Mesenchymal stem cell (in vitro differentiated cells and primary cell): ENCODE results near the gene ANKRD31.

ENCODE experiments used
- DNase-seq: peaks from one replicate; pipeline ENCODE4 v3.0.0-alpha.2; 2013
- H2AFZ ChIP-seq: one replicate; pipeline ENCODE4 v1.6.1; 2013; ENCODE audit warnings: low read depth, mild to moderate bottlenecking, control low read depth, inconsistent platforms, low read length, moderate library complexity
- H2AK5ac ChIP-seq: 2 replicates; pipeline ENCODE4 v1.6.1; 2013; ENCODE audit warnings: low read length, moderate library complexity, mild to moderate bottlenecking, inconsistent platforms; ENCODE audit not compliant: severe bottlenecking
- H2BK120ac ChIP-seq: one replicate; pipeline ENCODE4 v1.6.1; 2013; ENCODE audit warnings: low read depth, mild to moderate bottlenecking, inconsistent platforms, low read length, moderate library complexity
- H2BK12ac ChIP-seq, 2 experiments: one replicate each; pipeline ENCODE4 v1.6.1; 2013; ENCODE audit warnings: inconsistent platforms in 2 of 2, low read length in 2 of 2, mild to moderate bottlenecking in 2 of 2, moderate library complexity in 2 of 2, control low read depth in 1 of 2
- H2BK15ac ChIP-seq: one replicate; pipeline ENCODE4 v1.6.1; 2013; ENCODE audit warnings: mild to moderate bottlenecking, low read depth, inconsistent platforms; ENCODE audit not compliant: poor library complexity, severe bottlenecking
- H2BK5ac ChIP-seq: 2 replicates; pipeline ENCODE4 v1.6.1; 2013; ENCODE audit warnings: low read depth, mild to moderate bottlenecking, low read length, control low read depth, inconsistent platforms; ENCODE audit not compliant: poor library complexity, severe bottlenecking
- H3K14ac ChIP-seq, 2 experiments: one replicate each; pipeline ENCODE4 v1.6.1; 2013; ENCODE audit warnings: inconsistent platforms in 2 of 2, low read length in 2 of 2, control low read depth in 1 of 2, mild to moderate bottlenecking in 1 of 2, moderate library complexity in 1 of 2
- H3K18ac ChIP-seq, 2 experiments: one replicate each; pipeline ENCODE4 v1.6.1; 2013; ENCODE audit warnings: inconsistent platforms in 2 of 2, low read length in 2 of 2, control low read depth in 1 of 2, low read depth in 1 of 2, mild to moderate bottlenecking in 1 of 2
- H3K23ac ChIP-seq, 2 experiments: one replicate each; pipeline ENCODE4 v1.6.1; 2013; ENCODE audit warnings: inconsistent platforms in 2 of 2, low read length in 2 of 2, mild to moderate bottlenecking in 2 of 2, moderate library complexity in 2 of 2, control low read depth in 1 of 2
- H3K27ac ChIP-seq: 2 replicates; pipeline ENCODE4 v1.5.1; 2013; ENCODE audit warnings: mild to moderate bottlenecking, moderate library complexity, low read length, control low read depth, inconsistent platforms; ENCODE audit not compliant: poor library complexity, severe bottlenecking
- H3K27me3 ChIP-seq, 2 experiments: 2 replicates each; pipeline versions ENCODE4 v1.6.1 to v1.7.0; 2013; ENCODE audit warnings: low read length in 2 of 2, mild to moderate bottlenecking in 2 of 2, moderate library complexity in 2 of 2, control low read depth in 1 of 2, inconsistent platforms in 1 of 2; ENCODE audit not compliant: control insufficient read depth in 1 of 2, insufficient read depth in 1 of 2
- H3K36me3 ChIP-seq, 2 experiments: 2 replicates each; pipeline versions ENCODE4 v1.6.1 to v1.7.0; 2013; ENCODE audit warnings: low read length in 2 of 2, control low read depth in 1 of 2, inconsistent platforms in 1 of 2, low read depth in 1 of 2, mild to moderate bottlenecking in 1 of 2; ENCODE audit not compliant: insufficient read depth in 2 of 2, control insufficient read depth in 1 of 2
- H3K4ac ChIP-seq, 2 experiments: one replicate each; pipeline ENCODE4 v1.6.1; 2013; ENCODE audit warnings: inconsistent platforms in 2 of 2, low read length in 2 of 2, mild to moderate bottlenecking in 2 of 2, moderate library complexity in 2 of 2, control low read depth in 1 of 2, low read depth in 1 of 2
- H3K4me1 ChIP-seq: 2 replicates; pipeline ENCODE4 v1.6.1; 2013; ENCODE audit warnings: low read depth, low read length, control low read depth; ENCODE audit not compliant: control insufficient read depth, insufficient read depth
- H3K4me2 ChIP-seq: 2 replicates; pipeline ENCODE4 v1.6.1; 2013; ENCODE audit warnings: low read length, mild to moderate bottlenecking, inconsistent platforms; ENCODE audit not compliant: poor library complexity, severe bottlenecking
- H3K4me3 ChIP-seq, 2 experiments: 2 replicates each; pipeline versions ENCODE4 v1.5.1 to v1.7.0; 2013; ENCODE audit warnings: low read length in 2 of 2, mild to moderate bottlenecking in 2 of 2, control low read depth in 1 of 2, low read depth in 1 of 2; ENCODE audit not compliant: insufficient read depth in 1 of 2
- H3K79me1 ChIP-seq: replicated peaks from 2 replicates; pipeline ENCODE4 v1.6.1; 2013; ENCODE audit warnings: mild to moderate bottlenecking, control low read depth, low read length, inconsistent platforms; ENCODE audit not compliant: poor library complexity, severe bottlenecking
- H3K9ac ChIP-seq: 2 replicates; pipeline ENCODE4 v1.7.0; 2013; ENCODE audit warnings: mild to moderate bottlenecking, low read length, moderate library complexity
- H3K9me3 ChIP-seq: 2 replicates; pipeline ENCODE4 v1.7.0; 2013; ENCODE audit warnings: mild to moderate bottlenecking, low read length; ENCODE audit not compliant: control insufficient read depth
- H4K8ac ChIP-seq: one replicate; pipeline ENCODE4 v1.6.1; 2013; ENCODE audit warnings: inconsistent platforms, mild to moderate bottlenecking, low read length, moderate library complexity
- H4K91ac ChIP-seq: one replicate; pipeline ENCODE4 v1.6.1; 2013; ENCODE audit warnings: mild to moderate bottlenecking, low read length, inconsistent platforms
- WGBS: methylation state at CpG from one replicate; pipeline ENCODE4 v1.1.7; 2013; ENCODE audit warnings: mixed read lengths; 5-methylcytosine and 5-hydroxymethylcytosine counted together

ANKRD31 gene

DNA sequence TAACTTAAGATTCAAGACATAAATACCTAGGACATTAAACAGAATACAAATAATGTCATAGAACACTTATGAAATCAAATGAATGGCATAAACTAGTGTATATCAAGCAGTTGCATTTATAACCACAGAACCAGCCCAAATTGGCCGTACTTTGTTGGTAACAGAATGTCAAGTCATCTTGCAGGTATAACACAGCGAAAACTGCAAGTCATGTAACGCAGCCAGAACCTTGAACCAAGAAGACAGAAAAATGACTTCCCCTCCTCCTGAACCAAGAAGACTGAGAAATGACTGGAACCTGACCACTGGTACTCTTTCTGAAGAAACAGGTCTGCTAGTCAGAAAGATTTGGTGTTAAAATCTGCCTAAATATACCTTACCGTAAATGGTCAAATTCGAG is 38.9 kb downstream of the ANKRD31 start:
- Histone ChIP-seq H3K23ac (no peak overlapping the region), H2BK5ac (no peak overlapping the region)
- 89% methylated on average over 5 of the region's 5 CpGs for WGBS

DNA sequence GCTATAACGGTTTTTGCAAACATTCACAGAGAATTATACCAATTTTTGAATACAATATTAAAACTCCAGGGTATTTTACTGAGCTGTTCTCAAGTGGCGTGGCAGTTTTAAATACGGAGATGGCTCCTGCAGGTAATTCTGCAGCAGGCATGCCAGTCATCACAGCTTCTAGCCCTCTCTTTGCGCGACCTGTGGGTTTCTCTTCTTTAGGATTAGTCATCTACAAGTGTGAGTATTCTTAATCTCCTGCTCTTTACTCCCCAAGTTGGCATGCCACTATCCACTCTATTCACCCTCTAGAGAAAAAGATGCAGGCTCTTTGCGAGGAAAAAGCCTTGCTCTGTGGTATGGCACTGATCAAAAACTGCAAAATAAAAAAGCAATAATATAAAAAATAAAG is 43.9 kb downstream of the ANKRD31 start:
- Histone ChIP-seq H2AFZ (no peak overlapping the region), H3K14ac (no peak overlapping the region), H2BK12ac (no peak overlapping the region), H3K79me1 (no peaks in the 10 kb centered on the region), H2AK5ac (no peak overlapping the region), H3K4me3 (no peak overlapping the region), H4K91ac (no peak overlapping the region), H3K4me2 (no peak overlapping the region), H2BK5ac (no peak overlapping the region), H3K4me1 (no peaks in the 10 kb centered on the region), H3K23ac (no peak overlapping the region), H4K8ac (no peak overlapping the region), H3K36me3 (no peaks in the 10 kb centered on the region), H3K9ac (no peak overlapping the region), H3K4ac (no peak overlapping the region), H2BK120ac (no peak overlapping the region), H3K18ac (no peak overlapping the region), H2BK15ac (no peak overlapping the region), H3K9me3 (no peaks in the 10 kb centered on the region), H3K27ac (no peak overlapping the region), H3K27me3 (no peaks in the 10 kb centered on the region)
- DNase-seq, result no peak
- WGBS, result 88% methylated on average over 2 of the region's 6 CpGs

More for the DNA sequence above, 38.9 kb downstream of the ANKRD31 start:
- no peaks in the 10 kb centered on the region for H3K36me3 ChIP-seq
- H2BK15ac ChIP-seq, result no peak overlapping the region
- H2BK120ac ChIP-seq, result no peak overlapping the region
- H3K79me1 ChIP-seq, result no peaks in the 10 kb centered on the region
- no peak overlapping the region for H4K8ac ChIP-seq
- H2AFZ ChIP-seq, result no peak overlapping the region
- no peak overlapping the region for H3K27ac ChIP-seq
- H3K4me3 ChIP-seq, result no peak overlapping the region
- no peak overlapping the region for H2BK12ac ChIP-seq
- H3K18ac ChIP-seq, result no peak overlapping the region
- no peak overlapping the region for H2AK5ac ChIP-seq
- H3K9ac ChIP-seq, result no peak overlapping the region
- no peak overlapping the region for H3K14ac ChIP-seq
- no peaks in the 10 kb centered on the region for H3K4me1 ChIP-seq
- no peak overlapping the region for H3K4ac ChIP-seq
- no peak overlapping the region for H3K4me2 ChIP-seq
- DNase-seq, result no peak
- H4K91ac ChIP-seq, result no peak overlapping the region
- H3K27me3 ChIP-seq, result no peaks in the 10 kb centered on the region
- H3K9me3 ChIP-seq, result no peaks in the 10 kb centered on the region

DNA sequence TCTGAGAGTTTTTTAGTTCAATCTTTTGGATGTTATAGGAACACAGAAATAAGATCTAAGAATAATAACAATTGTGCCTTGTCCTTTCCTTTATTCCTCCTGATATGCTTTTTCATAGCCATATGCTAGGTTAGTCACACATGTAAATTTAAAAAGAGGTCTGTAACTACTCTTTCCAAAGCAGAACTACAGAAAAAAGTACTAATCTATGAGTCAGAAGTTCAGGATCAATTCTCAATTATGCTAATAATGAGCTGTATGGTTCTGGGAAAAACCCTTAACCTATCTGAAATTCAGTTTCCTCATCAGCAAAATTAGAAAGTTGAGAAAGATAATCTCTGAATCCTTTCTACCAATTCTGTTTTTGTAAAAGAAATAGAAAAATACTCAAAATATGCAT is 44.4 kb downstream of the ANKRD31 start:
- H2AK5ac ChIP-seq, result no peak overlapping the region
- H2BK12ac ChIP-seq, result no peak overlapping the region
- H2BK5ac ChIP-seq, result no peak overlapping the region
- H3K18ac ChIP-seq, result no peak overlapping the region
- no peak overlapping the region for H3K27ac ChIP-seq
- no peaks in the 10 kb centered on the region for H3K27me3 ChIP-seq
- no peak overlapping the region for H4K91ac ChIP-seq
- no peaks in the 10 kb centered on the region for H3K9me3 ChIP-seq
- DNase-seq, result no peak
- H3K4me2 ChIP-seq, result no peak overlapping the region
- no peaks in the 10 kb centered on the region for H3K36me3 ChIP-seq
- H3K14ac ChIP-seq, result no peak overlapping the region
- no peak overlapping the region for H2BK120ac ChIP-seq
- H3K4me1 ChIP-seq, result no peaks in the 10 kb centered on the region
- no peak overlapping the region for H2AFZ ChIP-seq
- H3K79me1 ChIP-seq, result no peaks in the 10 kb centered on the region
- H3K4me3 ChIP-seq, result no peak overlapping the region
- H4K8ac ChIP-seq, result no peak overlapping the region
- H3K23ac ChIP-seq, result no peak overlapping the region
- H3K4ac ChIP-seq, result no peak overlapping the region
- H3K9ac ChIP-seq, result no peak overlapping the region
- H2BK15ac ChIP-seq, result no peak overlapping the region

DNA sequence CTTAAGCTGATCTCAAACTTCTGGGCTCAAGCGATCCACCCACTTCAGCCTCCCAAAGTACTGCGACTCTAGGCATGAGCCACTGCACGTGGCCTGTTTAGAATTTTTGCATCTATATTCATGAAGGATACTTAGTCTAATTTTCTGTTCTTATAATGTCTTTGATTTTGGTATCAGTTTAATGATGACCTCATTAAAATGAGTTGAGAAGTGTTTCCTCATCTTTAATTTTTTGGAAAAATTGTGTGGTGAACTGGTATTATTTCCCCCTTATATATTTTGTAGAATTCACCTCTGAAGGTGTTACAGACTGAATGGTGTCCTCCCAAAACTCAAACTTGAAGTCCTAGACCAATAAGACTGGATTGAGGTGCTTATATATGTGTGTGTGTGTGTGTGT is 46.5 kb downstream of the ANKRD31 start:
- H3K27me3 ChIP-seq, result no peaks in the 10 kb centered on the region
- H2AFZ ChIP-seq, result no peak overlapping the region
- no peak overlapping the region for H2BK5ac ChIP-seq
- no peaks in the 10 kb centered on the region for H3K79me1 ChIP-seq
- H3K18ac ChIP-seq, result no peak overlapping the region
- H2BK15ac ChIP-seq, result no peak overlapping the region
- H3K9me3 ChIP-seq, result no peaks in the 10 kb centered on the region
- no peak overlapping the region for H2BK120ac ChIP-seq
- no peak overlapping the region for H3K9ac ChIP-seq
- WGBS, result 100% methylated on average over 1 of the region's 3 CpGs
- DNase-seq, result no peak
- no peak overlapping the region for H4K91ac ChIP-seq
- no peak overlapping the region for H3K27ac ChIP-seq
- H4K8ac ChIP-seq, result no peak overlapping the region
- no peak overlapping the region for H3K14ac ChIP-seq
- H3K4me3 ChIP-seq, result no peak overlapping the region
- no peak overlapping the region for H3K23ac ChIP-seq
- H3K4me2 ChIP-seq, result no peak overlapping the region
- no peak overlapping the region for H2BK12ac ChIP-seq
- no peak overlapping the region for H3K4ac ChIP-seq
- no peaks in the 10 kb centered on the region for H3K36me3 ChIP-seq
- H3K4me1 ChIP-seq, result no peaks in the 10 kb centered on the region
- H2AK5ac ChIP-seq, result no peak overlapping the region
